ENCODE measurements around the gene CPEB4. TPM values are rescaled to one million over a fixed set of nuclear protein-coding genes. Genes with fewer than 3 reads are reported as not detected.

The CPEB4 gene
- total and polyA plus RNA-seq, 2 experiments from 2014 or later, result 5.9 to 10.2 TPM

DNA sequence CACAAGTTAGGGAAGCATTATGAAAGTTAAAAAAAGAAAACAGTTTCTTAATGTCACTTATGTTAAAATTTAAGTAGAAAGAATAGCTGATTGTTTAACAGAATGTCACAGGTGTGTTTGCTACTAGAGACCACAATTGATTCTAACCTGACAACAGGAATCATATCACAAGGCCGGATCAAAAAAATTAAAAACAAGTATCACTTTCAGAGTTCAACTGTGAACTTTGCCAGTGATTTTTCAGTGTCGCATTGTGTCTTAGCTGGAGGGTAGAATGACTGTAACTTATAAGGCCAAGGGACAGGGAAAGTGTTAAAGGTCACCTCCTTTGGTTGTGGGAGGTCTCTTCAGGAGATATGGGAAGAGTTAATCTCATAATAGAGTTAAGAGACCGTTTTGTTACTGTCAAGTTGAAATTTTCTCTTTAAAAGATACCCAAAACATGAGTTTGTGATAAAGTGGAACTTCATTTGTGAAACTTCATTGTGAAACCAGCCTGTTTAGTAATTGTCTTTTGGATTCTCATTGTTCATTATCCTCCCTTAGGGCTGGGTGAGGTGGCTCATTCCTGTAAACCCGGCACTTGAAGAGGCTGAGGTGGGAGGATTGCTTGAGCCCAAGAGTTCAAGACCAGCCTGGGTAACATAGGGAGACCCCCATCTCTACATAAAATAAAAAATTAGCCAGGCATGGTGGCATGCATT is 40.9 kb downstream of the CPEB4 start:
- Histone ChIP-seq H3K4me2 (no peak overlapping the region), H3K27me3 (ENCODE audit: insufficient read depth) (no peaks in the 10 kb centered on the region), H3K27ac (ENCODE audit: low read depth) (no peak overlapping the region; the same call in 1 of the 2 replicates), H2AFZ (no peak overlapping the region), H3K4me3 (no peak overlapping the region), H3K4me1 (ENCODE audit: insufficient read depth) (peaks cover 8% of the 10 kb centered on the region), H3F3A (replicated peaks; ENCODE audit: low read depth) (no peaks in the 10 kb centered on the region), H3K36me3 (ENCODE audit: insufficient read depth) (no peaks in the 10 kb centered on the region), H3K9me2 (ENCODE audit: insufficient read depth) (peaks cover 5% of the 10 kb centered on the region; the same call in 1 of the 2 replicates), H3K79me2 (replicated peaks; ENCODE audit: insufficient read depth) (peaks cover 5% of the 10 kb centered on the region; the same call in 1 of the 2 replicates), H4K20me1 (replicated peaks; ENCODE audit: insufficient read depth) (no peaks in the 10 kb centered on the region)
- no peak for ATAC-seq
- peaks cover 2% of the 10 kb centered on the region; the same call in 1 of the 3 replicates for H3K36me3 Mint-ChIP-seq (ENCODE audit: low read depth)
- no peaks in the 10 kb centered on the region for H3K27me3 Mint-ChIP-seq (ENCODE audit: insufficient read depth, low read depth, poor library complexity)
- H3K27ac Mint-ChIP-seq, result peak overlapping the region; percentile 15; the same call in 1 of the 2 replicates
- DNase-seq (ENCODE audit: low spot score), result no peak
- no peaks in the 10 kb centered on the region for H3K9me3 Mint-ChIP-seq
- no peak overlapping the region for H3K4me3 Mint-ChIP-seq
- peaks cover 27% of the 10 kb centered on the region for H3K4me1 Mint-ChIP-seq
- TF ChIP-seq POLR2AphosphoS5 (IDR thresholded peaks at IDR 0.05; ENCODE audit: low read depth) (no peak), EZH2 (IDR thresholded peaks at IDR 0.05; ENCODE audit: low read depth, unreplicated experiment) (no peak), JUNB (IDR thresholded peaks at IDR 0.05; ENCODE audit: unreplicated experiment) (no peak), STAT1 (IDR thresholded peaks at IDR 0.05; ENCODE audit: unreplicated experiment) (no peak), EZH2phosphoT487 (IDR thresholded peaks at IDR 0.05; ENCODE audit: unreplicated experiment) (no peak), CREB1 (CRISPR knock-in tag; IDR thresholded peaks at IDR 0.05; ENCODE audit: low read depth) (no peak), NANOG (IDR thresholded peaks at IDR 0.05; ENCODE audit: borderline replicate concordance) (no peak)
- TF ChIP-seq, protein P1, sequence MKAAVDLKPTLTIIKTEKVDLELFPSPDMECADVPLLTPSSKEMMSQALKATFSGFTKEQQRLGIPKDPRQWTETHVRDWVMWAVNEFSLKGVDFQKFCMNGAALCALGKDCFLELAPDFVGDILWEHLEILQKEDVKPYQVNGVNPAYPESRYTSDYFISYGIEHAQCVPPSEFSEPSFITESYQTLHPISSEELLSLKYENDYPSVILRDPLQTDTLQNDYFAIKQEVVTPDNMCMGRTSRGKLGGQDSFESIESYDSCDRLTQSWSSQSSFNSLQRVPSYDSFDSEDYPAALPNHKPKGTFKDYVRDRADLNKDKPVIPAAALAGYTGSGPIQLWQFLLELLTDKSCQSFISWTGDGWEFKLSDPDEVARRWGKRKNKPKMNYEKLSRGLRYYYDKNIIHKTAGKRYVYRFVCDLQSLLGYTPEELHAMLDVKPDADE (IDR thresholded peaks at IDR 0.05), result no peak
- TF ChIP-seq, protein P2, sequence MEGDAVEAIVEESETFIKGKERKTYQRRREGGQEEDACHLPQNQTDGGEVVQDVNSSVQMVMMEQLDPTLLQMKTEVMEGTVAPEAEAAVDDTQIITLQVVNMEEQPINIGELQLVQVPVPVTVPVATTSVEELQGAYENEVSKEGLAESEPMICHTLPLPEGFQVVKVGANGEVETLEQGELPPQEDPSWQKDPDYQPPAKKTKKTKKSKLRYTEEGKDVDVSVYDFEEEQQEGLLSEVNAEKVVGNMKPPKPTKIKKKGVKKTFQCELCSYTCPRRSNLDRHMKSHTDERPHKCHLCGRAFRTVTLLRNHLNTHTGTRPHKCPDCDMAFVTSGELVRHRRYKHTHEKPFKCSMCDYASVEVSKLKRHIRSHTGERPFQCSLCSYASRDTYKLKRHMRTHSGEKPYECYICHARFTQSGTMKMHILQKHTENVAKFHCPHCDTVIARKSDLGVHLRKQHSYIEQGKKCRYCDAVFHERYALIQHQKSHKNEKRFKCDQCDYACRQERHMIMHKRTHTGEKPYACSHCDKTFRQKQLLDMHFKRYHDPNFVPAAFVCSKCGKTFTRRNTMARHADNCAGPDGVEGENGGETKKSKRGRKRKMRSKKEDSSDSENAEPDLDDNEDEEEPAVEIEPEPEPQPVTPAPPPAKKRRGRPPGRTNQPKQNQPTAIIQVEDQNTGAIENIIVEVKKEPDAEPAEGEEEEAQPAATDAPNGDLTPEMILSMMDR (conservative IDR thresholded peaks at IDR 0.05; ENCODE audit: low read depth in 2 of 2), result no peak
- TF ChIP-seq, protein P3, sequence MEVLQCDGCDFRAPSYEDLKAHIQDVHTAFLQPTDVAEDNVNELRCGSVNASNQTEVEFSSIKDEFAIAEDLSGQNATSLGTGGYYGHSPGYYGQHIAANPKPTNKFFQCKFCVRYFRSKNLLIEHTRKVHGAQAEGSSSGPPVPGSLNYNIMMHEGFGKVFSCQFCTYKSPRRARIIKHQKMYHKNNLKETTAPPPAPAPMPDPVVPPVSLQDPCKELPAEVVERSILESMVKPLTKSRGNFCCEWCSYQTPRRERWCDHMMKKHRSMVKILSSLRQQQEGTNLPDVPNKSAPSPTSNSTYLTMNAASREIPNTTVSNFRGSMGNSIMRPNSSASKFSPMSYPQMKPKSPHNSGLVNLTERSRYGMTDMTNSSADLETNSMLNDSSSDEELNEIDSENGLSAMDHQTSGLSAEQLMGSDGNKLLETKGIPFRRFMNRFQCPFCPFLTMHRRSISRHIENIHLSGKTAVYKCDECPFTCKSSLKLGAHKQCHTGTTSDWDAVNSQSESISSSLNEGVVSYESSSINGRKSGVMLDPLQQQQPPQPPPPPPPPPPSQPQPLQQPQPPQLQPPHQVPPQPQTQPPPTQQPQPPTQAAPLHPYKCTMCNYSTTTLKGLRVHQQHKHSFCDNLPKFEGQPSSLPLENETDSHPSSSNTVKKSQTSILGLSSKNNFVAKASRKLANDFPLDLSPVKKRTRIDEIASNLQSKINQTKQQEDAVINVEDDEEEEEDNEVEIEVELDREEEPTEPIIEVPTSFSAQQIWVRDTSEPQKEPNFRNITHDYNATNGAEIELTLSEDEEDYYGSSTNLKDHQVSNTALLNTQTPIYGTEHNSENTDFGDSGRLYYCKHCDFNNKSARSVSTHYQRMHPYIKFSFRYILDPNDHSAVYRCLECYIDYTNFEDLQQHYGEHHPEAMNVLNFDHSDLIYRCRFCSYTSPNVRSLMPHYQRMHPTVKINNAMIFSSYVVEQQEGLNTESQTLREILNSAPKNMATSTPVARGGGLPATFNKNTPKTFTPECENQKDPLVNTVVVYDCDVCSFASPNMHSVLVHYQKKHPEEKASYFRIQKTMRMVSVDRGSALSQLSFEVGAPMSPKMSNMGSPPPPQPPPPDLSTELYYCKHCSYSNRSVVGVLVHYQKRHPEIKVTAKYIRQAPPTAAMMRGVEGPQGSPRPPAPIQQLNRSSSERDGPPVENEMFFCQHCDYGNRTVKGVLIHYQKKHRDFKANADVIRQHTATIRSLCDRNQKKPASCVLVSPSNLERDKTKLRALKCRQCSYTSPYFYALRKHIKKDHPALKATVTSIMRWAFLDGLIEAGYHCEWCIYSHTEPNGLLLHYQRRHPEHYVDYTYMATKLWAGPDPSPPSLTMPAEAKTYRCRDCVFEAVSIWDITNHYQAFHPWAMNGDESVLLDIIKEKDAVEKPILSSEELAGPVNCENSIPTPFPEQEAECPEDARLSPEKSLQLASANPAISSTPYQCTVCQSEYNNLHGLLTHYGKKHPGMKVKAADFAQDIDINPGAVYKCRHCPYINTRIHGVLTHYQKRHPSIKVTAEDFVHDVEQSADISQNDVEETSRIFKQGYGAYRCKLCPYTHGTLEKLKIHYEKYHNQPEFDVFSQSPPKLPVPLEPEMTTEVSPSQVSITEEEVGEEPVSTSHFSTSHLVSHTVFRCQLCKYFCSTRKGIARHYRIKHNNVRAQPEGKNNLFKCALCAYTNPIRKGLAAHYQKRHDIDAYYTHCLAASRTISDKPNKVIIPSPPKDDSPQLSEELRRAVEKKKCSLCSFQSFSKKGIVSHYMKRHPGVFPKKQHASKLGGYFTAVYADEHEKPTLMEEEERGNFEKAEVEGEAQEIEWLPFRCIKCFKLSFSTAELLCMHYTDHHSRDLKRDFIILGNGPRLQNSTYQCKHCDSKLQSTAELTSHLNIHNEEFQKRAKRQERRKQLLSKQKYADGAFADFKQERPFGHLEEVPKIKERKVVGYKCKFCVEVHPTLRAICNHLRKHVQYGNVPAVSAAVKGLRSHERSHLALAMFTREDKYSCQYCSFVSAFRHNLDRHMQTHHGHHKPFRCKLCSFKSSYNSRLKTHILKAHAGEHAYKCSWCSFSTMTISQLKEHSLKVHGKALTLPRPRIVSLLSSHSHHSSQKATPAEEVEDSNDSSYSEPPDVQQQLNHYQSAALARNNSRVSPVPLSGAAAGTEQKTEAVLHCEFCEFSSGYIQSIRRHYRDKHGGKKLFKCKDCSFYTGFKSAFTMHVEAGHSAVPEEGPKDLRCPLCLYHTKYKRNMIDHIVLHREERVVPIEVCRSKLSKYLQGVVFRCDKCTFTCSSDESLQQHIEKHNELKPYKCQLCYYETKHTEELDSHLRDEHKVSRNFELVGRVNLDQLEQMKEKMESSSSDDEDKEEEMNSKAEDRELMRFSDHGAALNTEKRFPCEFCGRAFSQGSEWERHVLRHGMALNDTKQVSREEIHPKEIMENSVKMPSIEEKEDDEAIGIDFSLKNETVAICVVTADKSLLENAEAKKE (CRISPR knock-in tag; IDR thresholded peaks at IDR 0.05), result no peak
- TF ChIP-seq, protein P4, sequence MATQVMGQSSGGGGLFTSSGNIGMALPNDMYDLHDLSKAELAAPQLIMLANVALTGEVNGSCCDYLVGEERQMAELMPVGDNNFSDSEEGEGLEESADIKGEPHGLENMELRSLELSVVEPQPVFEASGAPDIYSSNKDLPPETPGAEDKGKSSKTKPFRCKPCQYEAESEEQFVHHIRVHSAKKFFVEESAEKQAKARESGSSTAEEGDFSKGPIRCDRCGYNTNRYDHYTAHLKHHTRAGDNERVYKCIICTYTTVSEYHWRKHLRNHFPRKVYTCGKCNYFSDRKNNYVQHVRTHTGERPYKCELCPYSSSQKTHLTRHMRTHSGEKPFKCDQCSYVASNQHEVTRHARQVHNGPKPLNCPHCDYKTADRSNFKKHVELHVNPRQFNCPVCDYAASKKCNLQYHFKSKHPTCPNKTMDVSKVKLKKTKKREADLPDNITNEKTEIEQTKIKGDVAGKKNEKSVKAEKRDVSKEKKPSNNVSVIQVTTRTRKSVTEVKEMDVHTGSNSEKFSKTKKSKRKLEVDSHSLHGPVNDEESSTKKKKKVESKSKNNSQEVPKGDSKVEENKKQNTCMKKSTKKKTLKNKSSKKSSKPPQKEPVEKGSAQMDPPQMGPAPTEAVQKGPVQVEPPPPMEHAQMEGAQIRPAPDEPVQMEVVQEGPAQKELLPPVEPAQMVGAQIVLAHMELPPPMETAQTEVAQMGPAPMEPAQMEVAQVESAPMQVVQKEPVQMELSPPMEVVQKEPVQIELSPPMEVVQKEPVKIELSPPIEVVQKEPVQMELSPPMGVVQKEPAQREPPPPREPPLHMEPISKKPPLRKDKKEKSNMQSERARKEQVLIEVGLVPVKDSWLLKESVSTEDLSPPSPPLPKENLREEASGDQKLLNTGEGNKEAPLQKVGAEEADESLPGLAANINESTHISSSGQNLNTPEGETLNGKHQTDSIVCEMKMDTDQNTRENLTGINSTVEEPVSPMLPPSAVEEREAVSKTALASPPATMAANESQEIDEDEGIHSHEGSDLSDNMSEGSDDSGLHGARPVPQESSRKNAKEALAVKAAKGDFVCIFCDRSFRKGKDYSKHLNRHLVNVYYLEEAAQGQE (IDR thresholded peaks at IDR 0.05; ENCODE audit: unreplicated experiment), result no peak
